ENCODE measurements around the gene ASIC3.
A peak's percentile ranks its signal among the peaks of the same experiment; 100 is the strongest.
"Not testable (repeated sequence)": the region's sequence is repeated elsewhere in the genome, so short reads cannot be mapped to it uniquely, and the experiment has no call there.

Gene ASIC3

GRCh38 chr7:151018421-151019129, 29.8 kb upstream of the ASIC3 start:
- peak; percentile 2 for TF ChIP-seq CTCF (IDR thresholded peaks at IDR 0.05)
- Histone ChIP-seq H3K27ac (no peak overlapping the region), H3K4me3 (peak overlapping the region; percentile 63)
- DNase-seq (ENCODE audit: low spot score), result no peak

GRCh38 chr7:151019130-151019447, 29.2 kb upstream of the ASIC3 start:
- no peak for DNase-seq (ENCODE audit: low spot score)
- Histone ChIP-seq H3K27ac (no peak overlapping the region), H3K4me3 (peak overlapping the region; percentile 63)
- no peak for TF ChIP-seq CTCF (IDR thresholded peaks at IDR 0.05)

GRCh38 chr7:151020231-151020630, 28.1 kb upstream of the ASIC3 start:
- Histone ChIP-seq H3K27ac (no peak overlapping the region), H3K4me3 (no peak overlapping the region)
- TF ChIP-seq CTCF (IDR thresholded peaks at IDR 0.05), result no peak
- no peak for DNase-seq (ENCODE audit: low spot score)

- no peak for TF ChIP-seq CTCF (IDR thresholded peaks at IDR 0.05)
- Histone ChIP-seq H3K4me3 (no peak overlapping the region), H3K27ac (no peak overlapping the region)
- DNase-seq (ENCODE audit: low spot score), result no peak
These were observed 25.1 kb upstream of the ASIC3 start for GRCh38 chr7:151023232-151023631.

- no peak for TF ChIP-seq CTCF (IDR thresholded peaks at IDR 0.05)
- no peak for DNase-seq (ENCODE audit: low spot score)
- Histone ChIP-seq H3K27ac (no peak within 1 kb of the TSS), H3K4me3 (no peak within 1 kb of the TSS)
These were observed 23.8 kb upstream of the ASIC3 start, which contains the start of gene ATG9B for GRCh38 chr7:151024435-151025056. TSS of gene ATG9B (minus strand) at chr7:151024494. CDS start at chr7:151024423, 71 bp downstream.

GRCh38 chr7:151025924-151026671, 22.2 kb upstream of the ASIC3 start:
- Histone ChIP-seq H3K4me3 (no peak overlapping the region), H3K27ac (no peak overlapping the region)
- no peak for DNase-seq (ENCODE audit: low spot score)
- no peak for TF ChIP-seq CTCF (IDR thresholded peaks at IDR 0.05)

- not testable (repeated sequence) for H3K27ac ChIP-seq; DNase-seq (ENCODE audit: low spot score)
- peak overlapping the region; percentile 78 for H3K4me3 ChIP-seq
These were observed 21.3 kb upstream of the ASIC3 start for GRCh38 chr7:151026771-151027727.

GRCh38 chr7:151027728-151028130, 20.6 kb upstream of the ASIC3 start:
- Histone ChIP-seq H3K4me3 (peak overlapping the region; percentile 78), H3K27ac (peak overlapping the region in 1 of 2 donors; percentile 82)
- DNase-seq (ENCODE audit: low spot score), result not testable (repeated sequence)

All from coronary artery (tissue), 2 donors.